DMS153 (cell line): ENCODE measurements around the gene TUBG1.
"Not testable (repeated sequence)": the region's sequence is repeated elsewhere in the genome, so short reads cannot be mapped to it uniquely, and the experiment has no call there.

Experiments used
- DNase-seq: peaks from one replicate; lab custom pipeline; 2025; lab: John Stamatoyannopoulos, UW

The TUBG1 gene

GRCh38 chr17:42579794-42580551 lies 29.5 kb upstream of the TUBG1 start:
- DNase-seq = no peak

GRCh38 chr17:42581744-42582270 lies 27.7 kb upstream of the TUBG1 start:
- no peak for DNase-seq

- no peak for DNase-seq
These were observed 24.6 kb upstream of the TUBG1 start for GRCh38 chr17:42584880-42585279.

GRCh38 chr17:42585353-42585752 lies 24.1 kb upstream of the TUBG1 start:
- DNase-seq = no peak

GRCh38 chr17:42586514-42587230 lies 22.8 kb upstream of the TUBG1 start:
- DNase-seq = no peak

GRCh38 chr17:42590886-42591285 lies 18.6 kb upstream of the TUBG1 start:
- no peak for DNase-seq

GRCh38 chr17:42591411-42591810 lies 18.1 kb upstream of the TUBG1 start:
- DNase-seq = no peak

- DNase-seq = no peak
These were observed 13.1 kb upstream of the TUBG1 start for GRCh38 chr17:42596386-42596785.

- DNase-seq = no peak
These were observed 10.6 kb upstream of the TUBG1 start for GRCh38 chr17:42598905-42599304.

GRCh38 chr17:42603318-42603717 lies 6.2 kb upstream of the TUBG1 start:
- DNase-seq = no peak

- DNase-seq = no peak
These were observed 1.7 kb upstream of the TUBG1 start for GRCh38 chr17:42607769-42608168.

- no peak for DNase-seq
These were observed 940 bp upstream of the TUBG1 start for GRCh38 chr17:42608305-42609181.

- DNase-seq = not testable (repeated sequence)
These were observed 625 bp downstream of the TUBG1 start for GRCh38 chr17:42609814-42610801.

GRCh38 chr17:42612013-42612412 lies 2.5 kb downstream of the TUBG1 start:
- DNase-seq = no peak

- no peak for DNase-seq
These were observed 4.3 kb downstream of the TUBG1 start for GRCh38 chr17:42613699-42614295.

GRCh38 chr17:42617956-42618431 lies 8.5 kb downstream of the TUBG1 start:
- DNase-seq = no peak

GRCh38 chr17:42618442-42619150 lies 9.1 kb downstream of the TUBG1 start:
- peak; percentile 75 for DNase-seq

- DNase-seq = not testable (repeated sequence)
These were observed 12.5 kb downstream of the TUBG1 start for GRCh38 chr17:42621987-42622386.

GRCh38 chr17:42623271-42623670 lies 13.8 kb downstream of the TUBG1 start:
- DNase-seq = no peak
